K562 (cell line): ENCODE results near the gene IL20RB. TPM values are rescaled to one million over a fixed set of nuclear protein-coding genes. Genes with fewer than 3 reads are reported as not detected.

Experiments
- ATAC-seq: fragments of 200-7000 bp; cut with Tn5 transposase; 3 replicates; pipeline ENCODE4 v1.9.1; 2020; ENCODE audit warnings: moderate library complexity
- BruUV-seq: library from RNA; stranded (reverse); fragments of 400-500 nt; replicated peaks from 2 replicates; lab custom pipeline; 2021; lab: Mats Ljungman, UMichigan
- CTCF ChIA-PET: fragments of 300-600 bp; formaldehyde crosslinking; extraction: SDS; loops from one replicate; lab custom pipeline; 2021; ENCODE audit warnings: low intra/inter-chr PET ratio; lab: Yijun Ruan, JAX
- POLR2A ChIA-PET: fragments of 300-600, 350-650 bp; sonication (Branson Sonifier 250); formaldehyde crosslinking; extraction: SDS; loops from one replicate; lab custom pipeline; 2021; ENCODE audit warnings: antibody characterized with exemption, inconsistent platforms; lab: Yijun Ruan, JAX
- DNase-seq, 4 experiments: peaks; one replicate each; pipeline versions ENCODE4 v3.0.0 to v3.0.0-alpha.2; 2011 to 2018; ENCODE audit warnings: low spot score in 3 of 4, mixed read lengths in 3 of 4; ENCODE audit errors: extremely low read depth in 1 of 4
- FAIRE-seq: peaks from 2 replicates; lab custom pipeline; 2011; peaks lifted over from hg19 to GRCh38; lab: Jason Lieb, UNC
- H2AFZ ChIP-seq: 2 replicates; pipeline ENCODE4 v1.6.0; 2011; ENCODE audit warnings: low read depth, low read length, control low read depth, inconsistent platforms
- H3K27ac ChIP-seq: fragments of 200-600 bp; 3 replicates; pipeline ENCODE4 v1.8.0; 2011; ENCODE audit warnings: low read depth, mild to moderate bottlenecking, control low read depth, inconsistent platforms, low read length, moderate library complexity, mixed read lengths; ENCODE audit errors: extremely low read depth
- H3K27me3 ChIP-seq, 2 experiments: fragments of 300-600 bp in 1 of 2; 2 replicates in 1 of 2; 3 replicates in 1 of 2; pipeline versions ENCODE4 v1.6.0 to v1.8.0; 2011; ENCODE audit warnings: inconsistent platforms in 2 of 2, low read length in 2 of 2, mild to moderate bottlenecking in 1 of 2, mixed read lengths in 1 of 2, moderate library complexity in 1 of 2; ENCODE audit not compliant: control insufficient read depth in 2 of 2, insufficient read depth in 2 of 2
- H3K36me3 ChIP-seq: fragments of 300-600 bp; 3 replicates; pipeline ENCODE4 v1.8.0; 2011; ENCODE audit warnings: mild to moderate bottlenecking, low read length, inconsistent platforms; ENCODE audit not compliant: control insufficient read depth, insufficient read depth
- H3K4me1 ChIP-seq, 2 experiments: fragments of 200-600 bp in 1 of 2; replicated peaks in 1 of 2; 2 replicates in 1 of 2; 3 replicates in 1 of 2; pipeline versions ENCODE4 v1.5.1 to v1.8.0; 2011; ENCODE audit warnings: inconsistent platforms in 2 of 2, low read length in 2 of 2, mild to moderate bottlenecking in 1 of 2, mixed read lengths in 1 of 2, moderate library complexity in 1 of 2; ENCODE audit not compliant: control insufficient read depth in 2 of 2, insufficient read depth in 2 of 2
- H3K4me2 ChIP-seq: 2 replicates; pipeline ENCODE4 v1.6.1; 2011; ENCODE audit warnings: low read length, control low read depth, inconsistent platforms, mixed read lengths; ENCODE audit not compliant: insufficient read depth
- H3K4me3 ChIP-seq: fragments of 200-600 bp; sonication (generic), shearing (Covaris generic); 2 replicates; pipeline ENCODE4 v1.5.1; 2016; ENCODE audit warnings: control low read depth, inconsistent platforms
- H3K79me2 ChIP-seq: fragments of 200-600 bp; 3 replicates; pipeline ENCODE4 v1.8.0; 2011; ENCODE audit warnings: low read length, inconsistent platforms; ENCODE audit not compliant: control insufficient read depth, insufficient read depth
- H3K9ac ChIP-seq, 2 experiments: 2 replicates each; pipeline versions ENCODE4 v1.6.0 to v1.6.1; 2011; ENCODE audit warnings: low read depth in 2 of 2, low read length in 2 of 2, control low read depth in 1 of 2, inconsistent platforms in 1 of 2, mild to moderate bottlenecking in 1 of 2, mixed read lengths in 1 of 2; ENCODE audit not compliant: insufficient read depth in 1 of 2
- H3K9me1 ChIP-seq: one replicate; pipeline ENCODE4 v1.6.0; 2011; ENCODE audit warnings: inconsistent platforms, mild to moderate bottlenecking, low read length, moderate library complexity; ENCODE audit not compliant: control insufficient read depth, insufficient read depth
- H3K9me3 ChIP-seq: replicated peaks from 2 replicates; pipeline ENCODE4 v1.5.1; 2011; ENCODE audit warnings: low read depth, low read length, inconsistent platforms; ENCODE audit not compliant: control insufficient read depth, insufficient read depth
- H4K20me1 ChIP-seq: replicated peaks from 2 replicates; pipeline ENCODE4 v1.6.1; 2011; ENCODE audit warnings: low read length, inconsistent platforms, mixed read lengths; ENCODE audit not compliant: control insufficient read depth, insufficient read depth
- ELK3 ChIP-seq: fragments of 450-650 bp; formaldehyde crosslinking; IDR thresholded peaks from 2 replicates; pipeline ENCODE4 v1.4.0; 2020; ENCODE audit warnings: mild to moderate bottlenecking
- JUN ChIP-seq, 2 experiments: sonication (generic) in 1 of 2; formaldehyde crosslinking in 1 of 2; IDR thresholded peaks; 2 replicates each; pipeline versions ENCODE4 v1.6.1 to v1.8.0; 2012 to 2022; ENCODE audit warnings: borderline replicate concordance in 2 of 2, mild to moderate bottlenecking in 2 of 2, improper control_type of control experiment in 1 of 2, low read depth in 1 of 2, low read length in 1 of 2, missing genetic modification reagents in 1 of 2
- KHSRP ChIP-seq: fragments of 450-650 bp; IDR thresholded peaks from 2 replicates; pipeline ENCODE4 v1.6.1; 2017
- SFPQ ChIP-seq: fragments of 200-400 bp; formaldehyde crosslinking; IDR thresholded peaks from 2 replicates; pipeline ENCODE4 v1.6.1; 2017; ENCODE audit warnings: mild to moderate bottlenecking, low read depth, low read length, moderate library complexity
- SIRT6 ChIP-seq: IDR thresholded peaks from one replicate; pipeline ENCODE4 v1.6.1; 2012; ENCODE audit warnings: low read depth, mild to moderate bottlenecking, control low read depth, inconsistent platforms, low read length, moderate library complexity
- WGBS: fragments of 100-300 bp; shearing (Covaris generic); methylation state at CpG from one replicate; pipeline ENCODE4 v1.1.6; 2016; ENCODE audit warnings: low coverage, mixed read lengths; ENCODE audit not compliant: insufficient coverage; ENCODE audit errors: missing lambda C conversion rate; 5-methylcytosine and 5-hydroxymethylcytosine counted together
- in situ Hi-C: fragments of 300-500 bp; cut with MboI; formaldehyde crosslinking; loops from 4 replicates; pipeline ENCODE4 v1.15.0; 2018; ENCODE audit warnings: inconsistent platforms, mixed read lengths
- intact Hi-C: fragments of 100-400 bp; cut with micrococcal nuclease; formaldehyde crosslinking; loops from 2 replicates; pipeline ENCODE4 v1.14.2; 2022
- polyA plus RNA-seq, 8 experiments: library from polyadenylated mRNA; depleted of rRNA in 4 of 8; stranded (reverse) in 5 of 8; unstranded in 3 of 8; fragments of >200 nt; fragmentation: Nextera tagmentation in 2 of 8; fragmentation: Illumina TruSeq in 1 of 8; extraction: Ambion mirVana in 2 of 8; extraction: Trizol in 1 of 8; gene quantifications; 2 replicates each; pipeline versions ENCODE4 v1.2.1 to v1.2.3, GENCODE V29; 2011 to 2014; ENCODE audit warnings: inconsistent platforms in 1 of 8, missing spikeins in 1 of 8
- total RNA-seq, 7 experiments: library from RNA; depleted of rRNA in 6 of 7; stranded (reverse); fragments of >200 nt in 6 of 7; fragmentation: Illumina TruSeq in 2 of 7; extraction: Trizol in 2 of 7; gene quantifications; 2 replicates each; pipeline versions ENCODE4 v1.2.1 to v1.2.3, GENCODE V29; 2011 to 2021; ENCODE audit warnings: low replicate concordance in 1 of 7

The IL20RB gene
- total and polyA plus RNA-seq, 9 of the 15 experiments (the other 6 are each of a cell fraction or from before 2014, with no cell fraction given) = 0.77 to 9.9 (median 6.1) TPM

DNA sequence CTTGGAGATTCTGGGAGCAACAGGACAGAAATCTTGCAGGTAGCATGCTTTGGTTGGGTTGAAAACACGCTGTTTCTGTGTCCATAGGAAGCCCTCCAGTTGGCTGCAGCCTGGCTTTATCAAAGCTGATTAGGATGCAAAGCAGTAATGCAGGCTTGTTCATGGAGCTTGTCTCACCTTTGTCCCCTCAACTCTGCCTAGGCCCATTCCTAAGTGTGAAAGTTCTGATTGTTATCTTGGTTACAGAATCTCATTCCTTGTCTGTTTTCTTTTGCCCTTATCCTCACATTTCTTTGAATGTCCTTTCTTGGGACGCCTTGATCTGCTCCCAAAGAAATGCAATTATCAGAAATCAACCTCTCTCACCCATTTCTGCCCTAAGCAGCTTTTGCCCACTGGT lies 83.5 kb downstream of the IL20RB start:
- H3K27me3 ChIP-seq = peaks cover 0 to 4% of the 10 kb centered on the region in 2 experiments; a peak in 2 of 5 replicates
- no peak for ATAC-seq

More for the DNA sequence above, 83.5 kb downstream of the IL20RB start:
- Histone ChIP-seq H4K20me1 (no peaks in the 10 kb centered on the region), H3K4me2 (no peak overlapping the region), H3K9me1 (no peaks in the 10 kb centered on the region), H3K79me2 (no peaks in the 10 kb centered on the region), H2AFZ (no peak overlapping the region), H3K4me1 (no peaks in the 10 kb centered on the region), H3K9me3 (no peaks in the 10 kb centered on the region), H3K27ac (no peak overlapping the region), H3K4me3 (no peak overlapping the region), H3K36me3 (no peaks in the 10 kb centered on the region), H3K9ac (no peak overlapping the region)
- no TSS peak for BruUV-seq
- WGBS = 4% methylated on average over 2 of the region's 2 CpGs
- TF ChIP-seq KHSRP (no peak), ELK3 (CRISPR knock-in tag) (no peak), JUN (IDR thresholded peaks at IDR 0.05; ENCODE audit: borderline replicate concordance, low read depth, low read length) (no peak), JUN (CRISPR knock-in tag; IDR thresholded peaks at IDR 0.05; ENCODE audit: borderline replicate concordance) (no peak), SFPQ (no peak), SIRT6 (no peak)
- ChIA-PET CTCF (no interaction called here), POLR2A (no interaction called here)
- intact Hi-C loops (no loop called here), in situ Hi-C loops (no loop called here)
- DNase-seq (no peak), FAIRE-seq (no peak)
